GM21786 (cell line): Measurements from ENCODE around the gene COL25A1.
"Not testable (repeated sequence)": the region's sequence is repeated elsewhere in the genome, so short reads cannot be mapped to it uniquely, and the experiment has no call there.

Experiments
- ATAC-seq: cut with Tn5 transposase; IDR thresholded peaks from one replicate; pipeline ENCODE4 v1.9.1; 2021; ENCODE audit not compliant: unreplicated experiment

Gene COL25A1

GRCh38 chr4:109067508-109068235 is 234.8 kb downstream of the COL25A1 start:
- no peak for ATAC-seq

- ATAC-seq, result no peak
Measured at GRCh38 chr4:109065006-109065405, 237.5 kb downstream of the COL25A1 start.

GRCh38 chr4:109053257-109053656 is 249.2 kb downstream of the COL25A1 start:
- no peak for ATAC-seq

- ATAC-seq, result no peak
Measured at GRCh38 chr4:109052821-109053220, 249.6 kb downstream of the COL25A1 start.

DNA sequence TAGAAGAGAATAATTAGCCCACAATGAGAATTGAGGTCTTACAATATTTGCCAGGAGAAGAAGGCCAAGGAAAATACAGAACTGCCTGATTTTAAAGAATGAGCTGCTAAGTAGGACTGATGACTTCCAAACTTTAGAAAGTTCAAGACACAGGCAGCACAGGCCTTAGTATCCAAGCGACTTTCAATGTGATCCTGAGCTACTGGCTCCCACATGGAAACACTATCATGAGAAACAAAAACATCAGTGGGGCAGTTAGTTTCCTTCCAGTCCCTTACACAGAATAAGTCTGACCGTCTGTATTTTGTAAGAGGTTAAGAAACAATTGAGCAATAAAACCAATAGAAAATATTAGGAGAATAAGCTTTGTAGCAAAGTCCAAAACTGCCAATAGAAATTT is 251.4 kb downstream of the COL25A1 start:
- ATAC-seq, result no peak

- ATAC-seq, result no peak
Measured at GRCh38 chr4:109049926-109050325, 252.5 kb downstream of the COL25A1 start.

GRCh38 chr4:109046471-109047201 is 255.8 kb downstream of the COL25A1 start:
- ATAC-seq, result no peak

- ATAC-seq, result no peak
Measured at GRCh38 chr4:109044431-109044830, 258.0 kb downstream of the COL25A1 start.

- ATAC-seq, result no peak
Measured at GRCh38 chr4:109043286-109043685, 259.2 kb downstream of the COL25A1 start.

DNA sequence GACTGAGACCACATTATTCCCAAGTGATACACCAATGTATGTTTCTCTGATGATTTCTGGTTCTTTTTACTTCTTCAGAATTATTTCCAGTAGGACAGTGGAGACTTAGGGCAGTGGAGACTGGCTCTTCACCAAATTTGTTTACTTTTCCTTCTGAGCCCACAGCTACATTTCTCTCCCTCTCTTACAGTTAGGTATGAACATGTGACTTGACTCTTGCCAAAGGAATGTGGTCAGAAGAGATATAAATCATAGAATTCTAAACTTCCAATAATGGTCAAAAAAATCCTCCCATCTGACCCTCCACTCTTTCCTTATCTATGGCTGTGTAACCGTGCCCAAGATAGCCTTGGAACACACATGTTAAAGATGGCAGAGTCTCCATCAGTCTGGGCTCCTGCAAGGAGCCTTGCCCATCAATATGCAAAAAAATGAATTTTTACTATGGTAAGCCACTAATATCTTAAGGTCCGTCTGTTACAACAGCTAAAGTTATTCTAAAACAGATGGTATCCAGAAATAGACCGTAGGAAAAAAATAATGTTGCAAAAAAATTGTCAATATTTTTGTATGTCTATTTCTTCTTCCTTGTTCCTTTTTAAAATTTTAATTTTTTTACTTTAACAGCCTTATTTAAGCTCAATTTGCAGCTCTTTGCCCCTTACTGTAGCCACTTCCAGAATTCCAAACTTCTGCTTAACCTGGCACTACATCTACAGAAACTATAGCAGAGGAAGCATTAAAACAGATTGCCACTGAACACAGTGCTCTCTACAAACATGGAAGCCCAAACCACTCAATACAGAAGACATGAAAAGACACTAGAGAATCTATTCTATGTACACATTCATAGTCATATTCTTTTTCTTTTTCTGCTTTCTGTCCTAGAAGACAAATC is 260.7 kb downstream of the COL25A1 start:
- no peak for ATAC-seq

DNA sequence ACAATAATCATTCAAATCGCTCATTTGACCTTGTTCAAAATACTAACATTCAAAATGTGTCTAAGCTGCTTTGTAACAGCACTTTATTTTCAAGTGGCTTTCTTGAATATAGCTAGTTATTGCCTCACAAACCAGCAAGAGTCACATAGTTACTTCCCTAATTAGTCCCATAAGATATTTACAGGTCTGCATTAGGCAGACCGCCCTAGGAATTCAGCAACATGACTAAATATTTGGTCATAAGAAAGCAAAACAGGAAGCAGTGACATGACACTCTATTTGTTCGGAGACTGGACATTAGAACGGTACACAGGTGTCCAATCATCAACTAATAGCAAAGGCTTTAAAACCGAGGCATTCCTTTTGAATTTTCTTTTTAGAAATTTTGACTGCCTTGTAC is 262.0 kb downstream of the COL25A1 start:
- ATAC-seq, result no peak

DNA sequence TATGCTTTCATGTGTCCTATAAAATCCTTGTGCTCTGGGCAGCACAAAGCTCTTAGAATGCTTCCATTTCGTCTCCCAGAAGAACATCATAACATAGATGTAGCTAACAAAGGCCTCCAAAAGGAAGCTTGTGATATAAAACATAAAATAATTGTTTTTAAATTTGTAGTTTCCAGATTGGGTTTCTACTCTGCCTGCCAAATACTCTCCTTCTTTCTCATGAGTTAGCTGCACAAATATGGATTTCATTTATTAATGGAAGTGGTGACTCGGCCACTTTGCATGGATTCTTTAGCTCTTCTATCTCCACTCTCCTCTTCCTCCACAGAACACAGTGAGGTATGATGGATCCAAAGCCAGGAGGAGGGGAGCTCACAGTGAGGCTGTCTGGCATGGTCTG is 265.4 kb downstream of the COL25A1 start:
- ATAC-seq, result no peak

GRCh38 chr4:109033993-109034392 is 268.5 kb downstream of the COL25A1 start:
- no peak for ATAC-seq

- ATAC-seq, result no peak
Measured at GRCh38 chr4:109032671-109033070, 269.8 kb downstream of the COL25A1 start.

DNA sequence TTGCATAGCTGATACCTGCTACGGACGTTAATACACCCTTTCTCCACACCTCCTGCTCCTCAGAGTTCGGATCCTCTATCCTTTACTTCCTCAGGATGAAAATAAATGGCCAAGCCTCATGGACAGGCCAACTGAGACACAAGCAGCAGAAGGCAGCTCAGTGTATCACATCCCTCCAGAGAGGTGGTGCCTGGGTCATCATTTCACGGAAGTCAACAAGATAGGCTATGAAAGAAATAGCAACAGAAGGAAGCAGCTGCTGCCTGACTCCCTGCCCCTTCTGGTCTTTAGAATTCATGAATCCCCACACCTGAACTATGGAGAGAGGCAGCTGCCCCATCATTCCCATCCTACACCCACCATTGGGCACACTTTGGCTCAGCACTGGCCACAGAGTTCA is 272.5 kb downstream of the COL25A1 start:
- ATAC-seq, result no peak

DNA sequence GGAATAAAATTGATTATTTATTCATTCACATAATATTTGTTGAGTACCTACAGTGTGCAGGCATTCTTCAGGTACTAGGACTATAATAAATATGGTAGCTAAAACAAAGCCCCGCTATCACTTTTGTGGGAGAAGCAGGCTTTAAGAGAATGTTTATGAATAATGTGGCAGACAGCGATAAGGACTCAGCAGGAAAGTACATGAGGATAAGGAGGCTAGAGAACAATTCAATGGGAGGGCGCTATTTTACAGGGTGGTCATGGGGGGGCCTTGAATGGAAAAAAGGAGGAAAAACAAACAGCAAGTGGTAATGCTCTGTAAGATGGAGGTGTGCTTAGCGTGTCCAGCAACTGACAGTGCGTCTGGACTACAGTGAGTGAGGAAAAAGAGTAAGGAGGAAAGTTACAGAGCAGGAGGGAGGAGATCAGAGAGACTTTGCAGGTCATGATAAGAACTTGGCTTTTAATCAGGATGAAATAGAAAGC is 275.4 kb downstream of the COL25A1 start:
- ATAC-seq, result no peak

- ATAC-seq, result no peak
Measured at GRCh38 chr4:109026588-109026987, 275.9 kb downstream of the COL25A1 start.

GRCh38 chr4:109025471-109026076 is 276.9 kb downstream of the COL25A1 start:
- ATAC-seq, result no peak

DNA sequence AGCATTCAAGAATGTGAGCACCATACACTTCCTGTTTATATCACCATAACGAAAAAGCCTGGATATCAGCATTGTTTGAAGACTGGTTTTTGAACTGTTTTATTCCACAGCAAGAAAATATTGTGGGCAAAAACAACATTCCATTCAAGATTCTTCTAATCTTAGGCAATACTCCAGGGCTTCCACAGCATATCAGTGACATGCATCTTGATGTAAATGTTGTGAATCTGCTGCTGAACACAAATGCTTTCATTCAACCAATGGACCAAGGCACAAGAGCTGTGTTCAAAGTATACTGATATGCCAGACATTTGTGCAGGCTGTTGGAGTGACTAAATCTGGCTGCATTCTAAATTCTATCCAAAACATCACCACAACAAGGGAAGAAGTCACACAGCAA is 279.5 kb downstream of the COL25A1 start:
- ATAC-seq, result no peak

GRCh38 chr4:109021630-109022029 is 280.8 kb downstream of the COL25A1 start:
- not testable (repeated sequence) for ATAC-seq

DNA sequence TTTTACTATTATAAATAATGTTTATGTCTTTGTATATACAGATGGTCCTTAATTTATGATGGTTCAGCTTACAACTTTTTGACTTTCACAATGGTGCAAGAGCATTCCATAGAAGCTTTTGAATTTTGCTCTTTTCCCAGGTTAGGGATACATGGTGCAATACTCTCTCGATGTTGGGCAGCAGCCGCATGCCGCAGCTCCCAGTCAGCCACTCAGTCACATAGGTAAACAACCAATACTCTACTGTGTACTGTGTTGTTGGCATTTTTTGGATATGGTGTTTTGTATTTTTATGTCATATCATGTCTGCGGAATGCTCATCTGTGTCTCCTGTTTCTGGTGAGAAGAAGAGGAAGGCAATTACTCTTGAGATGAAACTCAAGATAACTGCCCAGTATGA is 281.6 kb downstream of the COL25A1 start:
- ATAC-seq, result no peak
